RKO (cell line): ENCODE results near the gene ADGRL1.
"Not testable (repeated sequence)": the region's sequence is repeated elsewhere in the genome, so short reads cannot be mapped to it uniquely, and the experiment has no call there.

Source experiments
- DNase-seq: peaks from one replicate; pipeline ENCODE4 v3.0.0-alpha.2; 2016; ENCODE audit warnings: low spot score

ADGRL1 gene

GRCh38 chr19:14161305-14161704, 44.7 kb downstream of the ADGRL1 start:
- DNase-seq: no peak

- DNase-seq: no peak
Observed at GRCh38 chr19:14160017-14160703, 45.8 kb downstream of the ADGRL1 start.

GRCh38 chr19:14159059-14159458, 46.9 kb downstream of the ADGRL1 start:
- DNase-seq: no peak

- no peak for DNase-seq
Observed at GRCh38 chr19:14158276-14159023, 47.5 kb downstream of the ADGRL1 start.

- no peak for DNase-seq
Observed at GRCh38 chr19:14156971-14157717, 48.8 kb downstream of the ADGRL1 start.

- DNase-seq: no peak
Observed at GRCh38 chr19:14156122-14156521, 49.8 kb downstream of the ADGRL1 start.

GRCh38 chr19:14155371-14155770, 50.6 kb downstream of the ADGRL1 start:
- DNase-seq: no peak

GRCh38 chr19:14152713-14153112, 53.3 kb downstream of the ADGRL1 start:
- no peak for DNase-seq

- no peak for DNase-seq
Observed at GRCh38 chr19:14150770-14151661, 55.0 kb downstream of the ADGRL1 start.

GRCh38 chr19:14150041-14150769, 55.8 kb downstream of the ADGRL1 start:
- DNase-seq: no peak

GRCh38 chr19:14149509-14149994, 56.4 kb downstream of the ADGRL1 start:
- DNase-seq: no peak

- DNase-seq: no peak
Observed at GRCh38 chr19:14148751-14149410, 57.1 kb downstream of the ADGRL1 start.

- DNase-seq: peak; percentile 54
Observed at GRCh38 chr19:14147797-14148605, 58.0 kb downstream of the ADGRL1 start.

GRCh38 chr19:14146789-14147216, 59.2 kb downstream of the ADGRL1 start:
- DNase-seq: peak; percentile 63

GRCh38 chr19:14146169-14146568, 59.8 kb downstream of the ADGRL1 start:
- not testable (repeated sequence) for DNase-seq

- DNase-seq: no peak
Observed at GRCh38 chr19:14145381-14145780, 60.6 kb downstream of the ADGRL1 start.

- no peak for DNase-seq
Observed at GRCh38 chr19:14142262-14143190, 63.4 kb downstream of the ADGRL1 start.

GRCh38 chr19:14141041-14141440, 64.9 kb downstream of the ADGRL1 start:
- DNase-seq: no peak
